Stomach smooth muscle (tissue), 2 donors: ENCODE measurements around the gene LMTK2.

Source experiments
- H3K27ac ChIP-seq: one replicate; pipeline ENCODE4 v1.7.0; 2013; ENCODE audit warnings: mild to moderate bottlenecking, low read length, inconsistent platforms
- H3K27me3 ChIP-seq, 2 donors: one replicate each; pipeline ENCODE4 v1.7.0; 2013; ENCODE audit warnings: low read length in 2 of 2; ENCODE audit not compliant: insufficient read depth in 2 of 2, control insufficient read depth in 1 of 2
- H3K36me3 ChIP-seq, 2 donors: one replicate each; pipeline ENCODE4 v1.7.0; 2013; ENCODE audit warnings: low read length in 2 of 2; ENCODE audit not compliant: control insufficient read depth in 2 of 2, insufficient read depth in 2 of 2
- H3K4me1 ChIP-seq: one replicate; pipeline ENCODE4 v1.7.0; 2013; ENCODE audit warnings: low read length; ENCODE audit not compliant: control insufficient read depth, insufficient read depth
- H3K4me3 ChIP-seq, 2 donors: one replicate each; pipeline ENCODE4 v1.7.0; 2013; ENCODE audit warnings: low read length in 2 of 2
- H3K9ac ChIP-seq, 2 donors: one replicate each; pipeline ENCODE4 v1.7.0; 2013; ENCODE audit warnings: low read length in 2 of 2, mild to moderate bottlenecking in 1 of 2
- H3K9me3 ChIP-seq, 2 donors: one replicate each; pipeline ENCODE4 v1.7.0; 2013; ENCODE audit warnings: low read length in 2 of 2; ENCODE audit not compliant: control insufficient read depth in 2 of 2
- donor health status: healthy.
- donor health status: Pancreatic carcinoma.

Gene LMTK2

GRCh38 chr7:98175260-98175940 is 68.7 kb downstream of the LMTK2 start:
- Histone ChIP-seq H3K4me1 (no peaks in the 10 kb centered on the region), H3K9me3 (no peaks in the 10 kb centered on the region), H3K36me3 (peaks cover 18 to 21% of the 10 kb centered on the region in 2 donors), H3K27ac (no peak overlapping the region), H3K4me3 (no peak overlapping the region), H3K9ac (no peak overlapping the region), H3K27me3 (no peaks in the 10 kb centered on the region)

GRCh38 chr7:98177553-98177952 is 70.9 kb downstream of the LMTK2 start:
- H3K9ac ChIP-seq = no peak overlapping the region
- no peaks in the 10 kb centered on the region for H3K9me3 ChIP-seq
- H3K4me1 ChIP-seq = no peaks in the 10 kb centered on the region
- H3K27me3 ChIP-seq = no peaks in the 10 kb centered on the region
- H3K4me3 ChIP-seq = no peak overlapping the region
- no peak overlapping the region for H3K27ac ChIP-seq
- H3K36me3 ChIP-seq = peaks cover 12 to 14% of the 10 kb centered on the region in 2 donors

GRCh38 chr7:98178321-98178720 is 71.7 kb downstream of the LMTK2 start:
- Histone ChIP-seq H3K27ac (no peak overlapping the region), H3K9ac (no peak overlapping the region), H3K4me3 (no peak overlapping the region), H3K36me3 (peaks cover 12 to 14% of the 10 kb centered on the region in 2 donors), H3K9me3 (no peaks in the 10 kb centered on the region), H3K27me3 (no peaks in the 10 kb centered on the region), H3K4me1 (no peaks in the 10 kb centered on the region)

GRCh38 chr7:98178762-98179490 is 72.3 kb downstream of the LMTK2 start:
- H3K9ac ChIP-seq = no peak overlapping the region
- H3K27me3 ChIP-seq = no peaks in the 10 kb centered on the region
- H3K4me1 ChIP-seq = no peaks in the 10 kb centered on the region
- no peak overlapping the region for H3K27ac ChIP-seq
- no peaks in the 10 kb centered on the region for H3K9me3 ChIP-seq
- peaks cover 12 to 14% of the 10 kb centered on the region in 2 donors for H3K36me3 ChIP-seq
- no peak overlapping the region for H3K4me3 ChIP-seq

GRCh38 chr7:98180751-98181150 is 74.1 kb downstream of the LMTK2 start:
- Histone ChIP-seq H3K9me3 (no peaks in the 10 kb centered on the region), H3K4me3 (no peak overlapping the region), H3K9ac (no peak overlapping the region), H3K36me3 (peaks cover 2 to 6% of the 10 kb centered on the region in 2 donors), H3K27me3 (no peaks in the 10 kb centered on the region), H3K4me1 (no peaks in the 10 kb centered on the region), H3K27ac (no peak overlapping the region)

- Histone ChIP-seq H3K36me3 (peaks cover 0 to 7% of the 10 kb centered on the region in 2 donors), H3K27ac (no peak overlapping the region), H3K4me1 (peaks cover 7% of the 10 kb centered on the region), H3K4me3 (no peak overlapping the region), H3K9me3 (no peaks in the 10 kb centered on the region), H3K9ac (no peak overlapping the region), H3K27me3 (no peaks in the 10 kb centered on the region)
Measured at GRCh38 chr7:98185101-98185500, 78.4 kb downstream of the LMTK2 start.

- Histone ChIP-seq H3K27ac (peak overlapping the region; percentile 18), H3K9ac (peak overlapping the region in 1 of 2 donors; percentile 42), H3K4me3 (no peak overlapping the region), H3K4me1 (peaks cover 7% of the 10 kb centered on the region), H3K27me3 (no peaks in the 10 kb centered on the region), H3K36me3 (peaks cover 0 to 11% of the 10 kb centered on the region in 2 donors), H3K9me3 (no peaks in the 10 kb centered on the region)
Measured at GRCh38 chr7:98186452-98187137, 79.9 kb downstream of the LMTK2 start.

- Histone ChIP-seq H3K36me3 (peaks cover 0 to 17% of the 10 kb centered on the region in 2 donors), H3K9me3 (no peaks in the 10 kb centered on the region), H3K4me3 (no peak overlapping the region), H3K27ac (no peak overlapping the region), H3K9ac (no peak overlapping the region), H3K27me3 (no peaks in the 10 kb centered on the region), H3K4me1 (peaks cover 7% of the 10 kb centered on the region)
Measured at GRCh38 chr7:98187138-98187502, 80.5 kb downstream of the LMTK2 start.

GRCh38 chr7:98189559-98189958 is 82.9 kb downstream of the LMTK2 start:
- H3K27ac ChIP-seq = no peak overlapping the region
- no peak overlapping the region for H3K9ac ChIP-seq
- H3K4me3 ChIP-seq = no peak overlapping the region
- H3K36me3 ChIP-seq = peaks cover 21 to 39% of the 10 kb centered on the region in 2 donors
- no peaks in the 10 kb centered on the region for H3K9me3 ChIP-seq
- no peaks in the 10 kb centered on the region for H3K27me3 ChIP-seq
- H3K4me1 ChIP-seq = peaks cover 7% of the 10 kb centered on the region

- no peak overlapping the region for H3K9ac ChIP-seq
- H3K36me3 ChIP-seq = peaks cover 21 to 49% of the 10 kb centered on the region in 2 donors
- H3K4me1 ChIP-seq = peaks cover 1% of the 10 kb centered on the region
- H3K9me3 ChIP-seq = no peaks in the 10 kb centered on the region
- no peak overlapping the region for H3K27ac ChIP-seq
- H3K27me3 ChIP-seq = no peaks in the 10 kb centered on the region
- no peak overlapping the region for H3K4me3 ChIP-seq
Measured at GRCh38 chr7:98191668-98192431, 85.2 kb downstream of the LMTK2 start.
